H54 (cell line): Measurements from ENCODE around the gene TMEM80.
A peak's percentile ranks its signal among the peaks of the same experiment; 100 is the strongest.

Experiments
- DNase-seq: peaks from one replicate; pipeline ENCODE4 v3.0.0; 2011; ENCODE audit warnings: low spot score, mixed read lengths; ENCODE audit not compliant: insufficient read length
- FAIRE-seq: peaks from 3 replicates; lab custom pipeline; 2011; peaks lifted over from hg19 to GRCh38; lab: Jason Lieb, UNC
- POLR2A ChIP-seq: IDR thresholded peaks from 2 replicates; pipeline ENCODE4 v1.6.1; 2011; ENCODE audit warnings: low read depth, mild to moderate bottlenecking, low read length

TMEM80 gene

GRCh38 chr11:746289-747157 is 50.9 kb downstream of the TMEM80 start:
- DNase-seq (peak; percentile 23), FAIRE-seq (no peak)
- TF ChIP-seq POLR2A, result no peak

GRCh38 chr11:747158-748006 is 51.8 kb downstream of the TMEM80 start, which contains the start of gene TALDO1:
TALDO1 (plus strand) TSS chr11:747464; CDS start chr11:747482, 18 bp downstream.
- no peak for FAIRE-seq
- peak; percentile 80; the same call in 1 of the 2 replicates for TF ChIP-seq POLR2A
- peak; percentile 94 for DNase-seq

GRCh38 chr11:748007-748359 is 52.4 kb downstream of the TMEM80 start:
- FAIRE-seq (no peak), DNase-seq (peak; percentile 13)
- no peak for TF ChIP-seq POLR2A

GRCh38 chr11:749731-750130 is 54.1 kb downstream of the TMEM80 start:
- no peak for TF ChIP-seq POLR2A
- DNase-seq, result no peak
- no peak for FAIRE-seq
